GM12874 (cell line): ENCODE results near the gene DIP2C.

ENCODE experiments used
- CTCF ChIP-seq: IDR thresholded peaks from 2 replicates; pipeline ENCODE4 v1.5.1; 2011; ENCODE audit warnings: low read depth, mild to moderate bottlenecking, control low read depth, low read length, moderate library complexity; ENCODE audit not compliant: insufficient read depth

The DIP2C gene

DNA sequence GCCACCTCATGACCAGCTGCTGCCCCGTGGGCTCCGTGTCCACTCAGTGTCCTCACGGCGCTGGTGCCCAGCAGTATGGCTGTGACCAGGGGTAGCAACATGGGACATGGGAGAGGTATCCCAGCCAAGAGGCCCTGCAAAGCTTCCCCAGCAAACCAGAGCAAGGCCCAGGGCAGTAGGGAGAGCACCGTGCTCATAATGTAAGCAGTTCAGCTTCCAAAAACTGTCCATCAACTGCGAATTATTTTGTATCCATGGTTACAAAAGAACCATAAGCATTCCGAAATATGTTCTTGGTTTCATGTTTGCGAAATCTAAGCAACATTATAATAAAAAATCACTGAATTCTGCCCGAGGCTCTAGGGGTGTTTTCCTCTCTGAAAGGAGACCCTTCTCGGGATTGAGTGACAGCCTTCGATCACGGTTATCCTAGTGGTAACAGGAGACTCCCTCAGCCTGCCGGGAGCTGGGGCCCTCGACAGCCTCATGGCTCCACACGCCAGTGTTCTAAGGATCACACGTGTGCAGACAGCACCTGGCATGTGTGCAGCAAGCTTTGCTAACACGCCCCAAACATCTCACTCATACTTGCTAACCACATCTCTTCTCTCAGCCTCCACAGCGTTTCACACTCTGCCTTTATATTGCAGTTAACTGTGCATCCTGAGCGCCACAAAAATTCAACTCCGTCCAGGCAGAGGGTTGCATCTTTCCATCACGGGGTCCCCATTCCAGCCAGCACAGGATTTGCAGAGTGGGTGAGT lies 117.6 kb downstream of the DIP2C start:
- TF ChIP-seq CTCF: no peak

- no peak for TF ChIP-seq CTCF
Measured at GRCh38 chr10:571166-571565, 118.3 kb downstream of the DIP2C start.

- no peak for TF ChIP-seq CTCF
Measured at GRCh38 chr10:570628-571163, 118.8 kb downstream of the DIP2C start.

- no peak for TF ChIP-seq CTCF
Measured at GRCh38 chr10:569961-570627, 119.4 kb downstream of the DIP2C start.

- no peak for TF ChIP-seq CTCF
Measured at GRCh38 chr10:568848-569247, 120.6 kb downstream of the DIP2C start.

GRCh38 chr10:567869-568268 lies 121.6 kb downstream of the DIP2C start:
- TF ChIP-seq CTCF: no peak

GRCh38 chr10:566241-566885 lies 123.1 kb downstream of the DIP2C start:
- no peak for TF ChIP-seq CTCF
